Measurements from ENCODE around the gene RASA2. TPM values are rescaled to one million over a fixed set of nuclear protein-coding genes. Genes with fewer than 3 reads are reported as not detected.
A peak's percentile ranks its signal among the peaks of the same experiment; 100 is the strongest.
"Not testable (repeated sequence)": the region's sequence is repeated elsewhere in the genome, so short reads cannot be mapped to it uniquely, and the experiment has no call there.

RASA2 gene
- total and polyA plus RNA-seq, 4 donors, result 1.6 to 5.4 (median 4.6) TPM

GRCh38 chr3:141628334-141628733 lies 141.5 kb downstream of the RASA2 start:
- H3K36me3 ChIP-seq (ENCODE audit: control insufficient read depth in 4 of 4, insufficient read depth in 3 of 4, low read depth in 1 of 4, low read length in 3 of 4); H3K9me3 ChIP-seq (ENCODE audit: control insufficient read depth in 4 of 4, low read length in 3 of 4); H3K27ac ChIP-seq (ENCODE audit: low read depth in 1 of 2, low read length in 2 of 2); H3K9ac ChIP-seq (ENCODE audit: low read depth in 1 of 2, low read length in 2 of 2); H3K4me1 ChIP-seq (ENCODE audit: control insufficient read depth in 4 of 4, insufficient read depth in 4 of 4, low read length in 3 of 4); H3K4me3 ChIP-seq (ENCODE audit: low read depth in 1 of 3, low read length in 3 of 3); H3K27me3 ChIP-seq (ENCODE audit: control insufficient read depth in 4 of 4, insufficient read depth in 4 of 4, low read length in 3 of 4); DNase-seq (ENCODE audit: low spot score): not testable (repeated sequence)
- 81% methylated on average over 6 of the region's 6 CpGs for WGBS

DNA sequence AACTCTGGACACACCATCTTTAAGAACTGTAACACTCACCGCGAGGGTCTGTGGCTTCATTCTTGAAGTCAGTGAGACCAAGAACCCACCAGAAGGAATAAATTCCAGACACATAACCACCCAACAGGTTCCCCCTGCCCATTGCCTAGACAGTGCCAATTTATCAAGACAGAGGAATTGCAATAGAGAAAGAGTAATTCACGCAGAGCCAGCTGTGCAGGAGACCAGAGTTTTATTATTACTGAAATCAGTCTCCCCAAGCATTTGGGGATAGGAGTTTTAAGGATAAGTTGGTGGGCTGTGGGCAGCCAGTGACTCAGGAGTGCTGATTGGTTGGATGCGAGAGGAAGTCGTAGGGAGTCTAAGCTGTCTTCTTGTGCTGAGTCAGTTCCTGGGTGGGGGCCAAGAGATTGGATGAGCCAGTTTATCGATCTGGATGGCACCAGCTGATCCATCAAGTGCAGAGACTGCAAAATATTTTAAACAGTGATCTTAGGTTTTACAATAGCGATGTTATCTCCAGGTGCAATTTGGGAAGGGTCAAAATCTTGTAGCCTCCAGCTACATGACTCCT lies 142.1 kb downstream of the RASA2 start:
- DNase-seq (ENCODE audit: low spot score); H3K4me1 ChIP-seq (ENCODE audit: control insufficient read depth in 4 of 4, insufficient read depth in 4 of 4, low read length in 3 of 4); H3K27ac ChIP-seq (ENCODE audit: low read depth in 1 of 2, low read length in 2 of 2); H3K4me3 ChIP-seq (ENCODE audit: low read depth in 1 of 3, low read length in 3 of 3); H3K9me3 ChIP-seq (ENCODE audit: control insufficient read depth in 4 of 4, low read length in 3 of 4); H3K27me3 ChIP-seq (ENCODE audit: control insufficient read depth in 4 of 4, insufficient read depth in 4 of 4, low read length in 3 of 4); H3K36me3 ChIP-seq (ENCODE audit: control insufficient read depth in 4 of 4, insufficient read depth in 3 of 4, low read depth in 1 of 4, low read length in 3 of 4); H3K9ac ChIP-seq (ENCODE audit: low read depth in 1 of 2, low read length in 2 of 2): not testable (repeated sequence)
- WGBS, result 81% methylated on average over 7 of the region's 7 CpGs

- Histone ChIP-seq H3K36me3 (ENCODE audit: control insufficient read depth in 4 of 4, insufficient read depth in 3 of 4, low read depth in 1 of 4, low read length in 3 of 4) (no peaks in the 10 kb centered on the region), H3K9ac (ENCODE audit: low read depth in 1 of 2, low read length in 2 of 2) (no peak overlapping the region), H3K9me3 (ENCODE audit: control insufficient read depth in 4 of 4, low read length in 3 of 4) (peaks cover 0 to 6% (median 1%) of the 10 kb centered on the region in 4 donors), H3K27ac (ENCODE audit: low read depth in 1 of 2, low read length in 2 of 2) (no peak overlapping the region), H3K4me1 (ENCODE audit: control insufficient read depth in 4 of 4, insufficient read depth in 4 of 4, low read length in 3 of 4) (no peaks in the 10 kb centered on the region), H3K4me3 (ENCODE audit: low read depth in 1 of 3, low read length in 3 of 3) (no peak overlapping the region), H3K27me3 (ENCODE audit: control insufficient read depth in 4 of 4, insufficient read depth in 4 of 4, low read length in 3 of 4) (no peaks in the 10 kb centered on the region)
- WGBS, result 41% methylated on average over 9 of the region's 9 CpGs
- DNase-seq (ENCODE audit: low spot score), result peak; percentile 47
- no peak for TF ChIP-seq EGR1 (IDR thresholded peaks at IDR 0.05; ENCODE audit: low read depth in 2 of 2)
- no peak for TF ChIP-seq HNF4A (conservative IDR thresholded peaks at IDR 0.05)
- no peak for TF ChIP-seq YY1 (IDR thresholded peaks at IDR 0.05)
- no peak for TF ChIP-seq RXRA (IDR thresholded peaks at IDR 0.05)
- TF ChIP-seq MAX (IDR thresholded peaks at IDR 0.05), result no peak
- TF ChIP-seq FOXA2 (IDR thresholded peaks at IDR 0.05), result no peak
- TF ChIP-seq FOXA1 (IDR thresholded peaks at IDR 0.05), result no peak
- no peak for TF ChIP-seq ATF3 (IDR thresholded peaks at IDR 0.05)
- no peak for TF ChIP-seq GABPA (IDR thresholded peaks at IDR 0.05 in 1 of 2, conservative IDR thresholded peaks at IDR 0.05 in 1 of 2)
- TF ChIP-seq HNF4G (IDR thresholded peaks at IDR 0.05), result no peak
- TF ChIP-seq CTCF (IDR thresholded peaks at IDR 0.05; ENCODE audit: low read depth, low read length, missing input control), result no peak
- no peak for TF ChIP-seq SP1 (IDR thresholded peaks at IDR 0.05)
- TF ChIP-seq RAD21 (IDR thresholded peaks at IDR 0.05), result no peak
- TF ChIP-seq REST (IDR thresholded peaks at IDR 0.05), result no peak
- no peak for TF ChIP-seq JUND (IDR thresholded peaks at IDR 0.05)
- no peak for TF ChIP-seq ZBTB33 (IDR thresholded peaks at IDR 0.05)
- no peak for TF ChIP-seq TAF1 (conservative IDR thresholded peaks at IDR 0.05)
- no peak for TF ChIP-seq NR2F2 (IDR thresholded peaks at IDR 0.05)
Observed at GRCh38 chr3:141629976-141630375, 143.1 kb downstream of the RASA2 start.
